Trophoblast cell (in vitro differentiated cells and primary cell): ENCODE measurements around the gene TUBGCP4.

Source experiments
- DNase-seq, 2 donors: peaks; one replicate each; pipeline ENCODE4 v3.0.0-alpha.2; 2016
- H2AFZ ChIP-seq: 2 replicates; pipeline ENCODE4 v1.6.1; 2013; ENCODE audit warnings: low read length, moderate library complexity, mild to moderate bottlenecking; ENCODE audit not compliant: insufficient read depth, poor library complexity
- H2AK5ac ChIP-seq: 2 replicates; pipeline ENCODE4 v1.6.1; 2013; ENCODE audit warnings: mild to moderate bottlenecking, low read length
- H2BK120ac ChIP-seq: 2 replicates; pipeline ENCODE4 v1.6.1; 2013; ENCODE audit warnings: low read length, mild to moderate bottlenecking, moderate library complexity; ENCODE audit not compliant: insufficient read depth, poor library complexity
- H2BK12ac ChIP-seq: 2 replicates; pipeline ENCODE4 v1.6.1; 2013; ENCODE audit warnings: mild to moderate bottlenecking, low read length, moderate library complexity
- H2BK5ac ChIP-seq: 2 replicates; pipeline ENCODE4 v1.6.1; 2013; ENCODE audit warnings: low read length, low read depth, moderate library complexity, mild to moderate bottlenecking; ENCODE audit not compliant: poor library complexity
- H3K14ac ChIP-seq: 2 replicates; pipeline ENCODE4 v1.6.1; 2013; ENCODE audit warnings: mild to moderate bottlenecking, low read length
- H3K18ac ChIP-seq: 2 replicates; pipeline ENCODE4 v1.6.1; 2013; ENCODE audit warnings: mild to moderate bottlenecking, low read length
- H3K23ac ChIP-seq: 2 replicates; pipeline ENCODE4 v1.6.1; 2013; ENCODE audit warnings: low read length
- H3K27ac ChIP-seq: 2 replicates; pipeline ENCODE4 v1.5.1; 2013; ENCODE audit warnings: low read depth, mild to moderate bottlenecking, inconsistent platforms, low read length, moderate library complexity
- H3K27me3 ChIP-seq: 2 replicates; pipeline ENCODE4 v1.6.1; 2013; ENCODE audit warnings: inconsistent platforms, mild to moderate bottlenecking, low read length, moderate library complexity; ENCODE audit not compliant: insufficient read depth
- H3K36me3 ChIP-seq, 2 experiments: 1 replicate in 1 of 2; 2 replicates in 1 of 2; pipeline ENCODE4 v1.6.1; 2013; ENCODE audit warnings: low read length in 2 of 2, mild to moderate bottlenecking in 2 of 2, moderate library complexity in 1 of 2; ENCODE audit not compliant: insufficient read depth in 2 of 2, control insufficient read depth in 1 of 2
- H3K4ac ChIP-seq: 2 replicates; pipeline ENCODE4 v1.6.1; 2013; ENCODE audit warnings: low read depth, mild to moderate bottlenecking, low read length, moderate library complexity
- H3K4me1 ChIP-seq, 2 experiments: 1 replicate in 1 of 2; 2 replicates in 1 of 2; pipeline ENCODE4 v1.6.1; 2013; ENCODE audit warnings: low read length in 2 of 2, mild to moderate bottlenecking in 2 of 2, moderate library complexity in 1 of 2; ENCODE audit not compliant: insufficient read depth in 2 of 2, control insufficient read depth in 1 of 2
- H3K4me2 ChIP-seq: 2 replicates; pipeline ENCODE4 v1.6.1; 2013; ENCODE audit warnings: inconsistent platforms, mild to moderate bottlenecking, low read length, moderate library complexity
- H3K4me3 ChIP-seq: 2 replicates; pipeline ENCODE4 v1.5.1; 2013; ENCODE audit warnings: mild to moderate bottlenecking, low read depth, low read length, inconsistent platforms
- H3K79me1 ChIP-seq: one replicate; pipeline ENCODE4 v1.6.1; 2013; ENCODE audit warnings: low read length
- H3K79me2 ChIP-seq: 2 replicates; pipeline ENCODE4 v1.6.1; 2013; ENCODE audit warnings: low read length, mild to moderate bottlenecking; ENCODE audit not compliant: control insufficient read depth, insufficient read depth, poor library complexity
- H3K9ac ChIP-seq: 2 replicates; pipeline ENCODE4 v1.6.1; 2013; ENCODE audit warnings: mild to moderate bottlenecking, low read length
- H3K9me3 ChIP-seq: 2 replicates; pipeline ENCODE4 v1.6.1; 2013; ENCODE audit warnings: low read depth, mild to moderate bottlenecking, control low read depth, inconsistent platforms, low read length; ENCODE audit not compliant: insufficient read depth
- H4K12ac ChIP-seq: 2 replicates; pipeline ENCODE4 v1.6.1; 2013; ENCODE audit warnings: low read depth, mild to moderate bottlenecking, low read length, moderate library complexity
- H4K8ac ChIP-seq: 2 replicates; pipeline ENCODE4 v1.6.1; 2013; ENCODE audit warnings: low read depth, mild to moderate bottlenecking, low read length, moderate library complexity
- H4K91ac ChIP-seq: one replicate; pipeline ENCODE4 v1.6.1; 2013; ENCODE audit warnings: low read depth, mild to moderate bottlenecking, low read length, moderate library complexity
- WGBS: extraction: QIAGEN DNeasy Blood & Tissue Kit; methylation state at CpG from one replicate; pipeline ENCODE4 v1.1.7; 2013; ENCODE audit warnings: missing lambda C conversion rate; ENCODE audit not compliant: insufficient read length, insufficient coverage; ENCODE audit errors: extremely low coverage; 5-methylcytosine and 5-hydroxymethylcytosine counted together

Gene TUBGCP4

DNA sequence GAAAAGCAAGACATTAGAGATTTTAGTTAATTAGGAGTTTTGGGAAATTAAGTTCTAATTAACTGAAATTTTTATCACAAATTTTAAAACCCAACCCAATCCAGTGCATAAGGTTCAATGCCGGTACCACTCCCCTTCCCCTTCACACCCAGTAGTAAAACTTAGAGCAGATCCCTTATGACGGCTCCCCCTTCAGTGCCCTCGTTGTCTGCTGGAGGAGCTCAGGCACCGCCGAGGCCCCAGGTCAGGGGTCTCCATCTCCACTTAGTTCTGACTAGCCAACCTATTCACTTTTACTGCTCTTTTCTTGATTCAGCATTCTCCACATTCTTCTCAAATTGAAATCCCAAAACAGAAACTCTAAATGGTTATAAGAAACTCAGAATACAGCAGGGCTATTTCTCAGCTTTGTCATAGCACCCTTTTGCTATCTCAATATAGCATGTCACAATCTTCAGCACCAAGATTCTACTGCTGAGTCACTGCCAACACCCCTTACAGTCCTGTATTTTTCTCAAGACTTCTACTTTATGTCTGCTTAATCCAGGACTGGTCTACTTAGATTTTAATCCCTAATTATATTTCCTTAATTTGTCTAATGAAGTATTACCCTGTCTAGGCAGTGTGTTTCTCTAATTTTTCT is 39.8 kb downstream of the TUBGCP4 start:
- no peaks in the 10 kb centered on the region for H3K27me3 ChIP-seq
- no peak overlapping the region for H4K12ac ChIP-seq
- H3K9ac ChIP-seq: no peak overlapping the region
- H3K4ac ChIP-seq: no peak overlapping the region
- WGBS: no CpG with 5 or more reads among the region's 5 CpGs
- H2AK5ac ChIP-seq: no peak overlapping the region
- H2AFZ ChIP-seq: no peak overlapping the region
- no peak overlapping the region for H2BK120ac ChIP-seq
- H2BK12ac ChIP-seq: no peak overlapping the region
- no peak overlapping the region for H3K4me3 ChIP-seq
- H3K4me2 ChIP-seq: no peak overlapping the region
- H2BK5ac ChIP-seq: no peak overlapping the region
- H4K8ac ChIP-seq: no peak overlapping the region
- no peak overlapping the region for H3K18ac ChIP-seq
- no peaks in the 10 kb centered on the region for H3K79me1 ChIP-seq
- no peak overlapping the region for H3K14ac ChIP-seq
- no peak overlapping the region for H4K91ac ChIP-seq
- no peaks in the 10 kb centered on the region for H3K79me2 ChIP-seq
- H3K27ac ChIP-seq: no peak overlapping the region
- peaks cover 7 to 13% of the 10 kb centered on the region in 2 experiments for H3K4me1 ChIP-seq
- H3K9me3 ChIP-seq: no peaks in the 10 kb centered on the region
- no peak overlapping the region for H3K23ac ChIP-seq
- peak; percentile 10 to 56 for DNase-seq
- peaks cover 21 to 41% of the 10 kb centered on the region in 2 experiments for H3K36me3 ChIP-seq

- H2BK5ac ChIP-seq: no peak overlapping the region
- no peak overlapping the region for H2AFZ ChIP-seq
- no peaks in the 10 kb centered on the region for H3K79me2 ChIP-seq
- no peak overlapping the region for H2BK120ac ChIP-seq
- H3K4ac ChIP-seq: no peak overlapping the region
- no peak overlapping the region for H2BK12ac ChIP-seq
- H3K4me1 ChIP-seq: peaks cover 7 to 10% of the 10 kb centered on the region in 2 experiments
- H3K4me2 ChIP-seq: no peak overlapping the region
- peaks cover 21 to 44% of the 10 kb centered on the region in 2 experiments for H3K36me3 ChIP-seq
- no peak overlapping the region for H3K23ac ChIP-seq
- no CpG with 5 or more reads among the region's 1 CpG for WGBS
- H3K14ac ChIP-seq: no peak overlapping the region
- H3K27me3 ChIP-seq: no peaks in the 10 kb centered on the region
- H4K12ac ChIP-seq: no peak overlapping the region
- no peak overlapping the region for H3K18ac ChIP-seq
- H3K79me1 ChIP-seq: no peaks in the 10 kb centered on the region
- DNase-seq: peak; percentile 60 to 94
- H2AK5ac ChIP-seq: no peak overlapping the region
- no peaks in the 10 kb centered on the region for H3K9me3 ChIP-seq
- H3K27ac ChIP-seq: no peak overlapping the region
- H4K91ac ChIP-seq: no peak overlapping the region
- no peak overlapping the region for H4K8ac ChIP-seq
- no peak overlapping the region for H3K4me3 ChIP-seq
- H3K9ac ChIP-seq: no peak overlapping the region
These were observed 41.2 kb downstream of the TUBGCP4 start for GRCh38 chr15:43412096-43412495.

- Histone ChIP-seq H3K23ac (no peak overlapping the region), H3K4me3 (no peak overlapping the region), H3K14ac (no peak overlapping the region), H3K4me2 (no peak overlapping the region), H3K4ac (no peak overlapping the region), H3K27ac (no peak overlapping the region), H3K9me3 (no peaks in the 10 kb centered on the region), H2BK12ac (no peak overlapping the region), H2AFZ (no peak overlapping the region), H2AK5ac (no peak overlapping the region), H3K9ac (no peak overlapping the region), H2BK5ac (no peak overlapping the region), H4K8ac (no peak overlapping the region), H3K4me1 (peaks cover 7 to 8% of the 10 kb centered on the region in 2 experiments), H3K79me1 (no peaks in the 10 kb centered on the region), H3K36me3 (peaks cover 14 to 30% of the 10 kb centered on the region in 2 experiments), H3K79me2 (no peaks in the 10 kb centered on the region), H4K12ac (no peak overlapping the region), H4K91ac (no peak overlapping the region), H3K18ac (no peak overlapping the region), H3K27me3 (no peaks in the 10 kb centered on the region), H2BK120ac (no peak overlapping the region)
- peak in 1 of 2 donors; percentile 72 for DNase-seq
These were observed 43.3 kb downstream of the TUBGCP4 start for GRCh38 chr15:43414196-43414595.

GRCh38 chr15:43420435-43420834 is 49.5 kb downstream of the TUBGCP4 start:
- no peak overlapping the region for H2BK5ac ChIP-seq
- H3K27ac ChIP-seq: no peak overlapping the region
- H4K91ac ChIP-seq: no peak overlapping the region
- no peak overlapping the region for H2AFZ ChIP-seq
- no peak overlapping the region for H2BK12ac ChIP-seq
- H3K9me3 ChIP-seq: no peaks in the 10 kb centered on the region
- H3K27me3 ChIP-seq: no peaks in the 10 kb centered on the region
- H4K8ac ChIP-seq: no peak overlapping the region
- no peak overlapping the region for H2AK5ac ChIP-seq
- H4K12ac ChIP-seq: no peak overlapping the region
- no peak overlapping the region for H3K18ac ChIP-seq
- H3K23ac ChIP-seq: no peak overlapping the region
- no CpG with 5 or more reads among the region's 10 CpGs for WGBS
- no peaks in the 10 kb centered on the region for H3K4me1 ChIP-seq
- H3K14ac ChIP-seq: no peak overlapping the region
- H3K4ac ChIP-seq: no peak overlapping the region
- H3K79me2 ChIP-seq: no peaks in the 10 kb centered on the region
- H3K4me3 ChIP-seq: no peak overlapping the region
- peaks cover 22 to 41% of the 10 kb centered on the region in 2 experiments for H3K36me3 ChIP-seq
- H2BK120ac ChIP-seq: no peak overlapping the region
- H3K4me2 ChIP-seq: no peak overlapping the region
- H3K9ac ChIP-seq: no peak overlapping the region
- DNase-seq: peak; percentile 16 to 30
- H3K79me1 ChIP-seq: no peaks in the 10 kb centered on the region
